HEK293 (cell line): ENCODE data around the gene ARL13B.

ENCODE experiments used
- CTCF ChIA-PET: fragments of 350-600 bp; formaldehyde crosslinking; extraction: SDS; loops from one replicate; lab custom pipeline; 2021; ENCODE audit warnings: antibody characterized with exemption; lab: Yijun Ruan, JAX
- POLR2A ChIA-PET: fragments of 300-600 bp; formaldehyde crosslinking; extraction: SDS; loops from one replicate; lab custom pipeline; 2020; ENCODE audit warnings: antibody characterized with exemption, inconsistent platforms; lab: Yijun Ruan, JAX
- H3K27ac ChIP-seq: fragments of 200-500 bp; sonication (Bioruptor generic); 2 replicates; pipeline ENCODE4 v1.5.1; 2014; ENCODE audit warnings: low read depth, low read length, control low read depth, inconsistent platforms; ENCODE audit errors: extremely low read depth
- H3K36me3 ChIP-seq, 2 experiments: fragments of 200-500 bp in 1 of 2; sonication (Bioruptor generic) in 1 of 2; 1 replicate in 1 of 2; 2 replicates in 1 of 2; pipeline ENCODE4 v1.5.1; 2014 to 2017; ENCODE audit warnings: inconsistent platforms in 2 of 2, low read length in 2 of 2; ENCODE audit not compliant: control insufficient read depth in 2 of 2, insufficient read depth in 1 of 2
- H3K4me1 ChIP-seq: fragments of 200-500 bp; sonication (Bioruptor generic); 2 replicates; pipeline ENCODE4 v1.5.1; 2014; ENCODE audit warnings: mild to moderate bottlenecking, low read length, inconsistent platforms; ENCODE audit not compliant: control insufficient read depth, insufficient read depth
- H3K4me3 ChIP-seq: 2 replicates; pipeline ENCODE4 v1.5.1; 2011; ENCODE audit warnings: low read depth, mild to moderate bottlenecking, control low read depth, low read length, moderate library complexity
- H3K9me3 ChIP-seq: fragments of 200-500 bp; sonication (Bioruptor generic); 2 replicates; pipeline ENCODE4 v1.5.1; 2014; ENCODE audit warnings: low read depth, low read length, inconsistent platforms; ENCODE audit not compliant: control insufficient read depth, insufficient read depth
- ATF2 ChIP-seq: fragments of 450-650 bp; formaldehyde crosslinking; IDR thresholded peaks from 2 replicates; pipeline ENCODE4 v1.5.1; 2016; ENCODE audit warnings: missing biosample characterization, missing genetic modification characterization, low read depth
- GLIS2 ChIP-seq: fragments of 450-650 bp; formaldehyde crosslinking; IDR thresholded peaks from 2 replicates; pipeline ENCODE4 v1.5.1; 2016; ENCODE audit warnings: missing biosample characterization, missing genetic modification characterization
- OVOL3 ChIP-seq: fragments of 450-650 bp; formaldehyde crosslinking; IDR thresholded peaks from 2 replicates; pipeline ENCODE4 v1.5.1; 2016; ENCODE audit warnings: missing biosample characterization, missing genetic modification characterization
- PBX3 ChIP-seq: sonication (generic); formaldehyde crosslinking; IDR thresholded peaks from 2 replicates; pipeline ENCODE4 v1.8.1; 2022; ENCODE audit warnings: mild to moderate bottlenecking, moderate library complexity, missing genetic modification reagents
- SETDB1 ChIP-seq: IDR thresholded peaks from one replicate; pipeline ENCODE4 v1.6.1; 2017; ENCODE audit warnings: mild to moderate bottlenecking, low read length, moderate library complexity, mixed read lengths; ENCODE audit not compliant: insufficient read length
- ZBTB10 ChIP-seq: fragments of 450-650 bp; formaldehyde crosslinking; IDR thresholded peaks from 2 replicates; pipeline ENCODE4 v1.5.1; 2016; ENCODE audit warnings: missing biosample characterization, missing genetic modification characterization
- ZBTB44 ChIP-seq: fragments of 450-650 bp; IDR thresholded peaks from 2 replicates; pipeline ENCODE4 v1.5.1; 2018; ENCODE audit warnings: missing biosample characterization, mild to moderate bottlenecking, missing genetic modification characterization
- ZNF169 ChIP-seq: fragments of 450-650 bp; formaldehyde crosslinking; IDR thresholded peaks from 2 replicates; pipeline ENCODE4 v1.5.1; 2016; ENCODE audit warnings: missing biosample characterization, missing genetic modification characterization
- ZNF184 ChIP-seq: fragments of 450-650 bp; IDR thresholded peaks from 2 replicates; pipeline ENCODE4 v1.5.1; 2018; ENCODE audit warnings: missing biosample characterization, mild to moderate bottlenecking, missing genetic modification characterization
- ZNF19 ChIP-seq: fragments of 450-650 bp; formaldehyde crosslinking; IDR thresholded peaks from 2 replicates; pipeline ENCODE4; 2016; ENCODE audit warnings: missing biosample characterization, missing genetic modification characterization, low read depth
- ZNF202 ChIP-seq: fragments of 450-650 bp; formaldehyde crosslinking; IDR thresholded peaks from 2 replicates; pipeline ENCODE4 v1.5.1; 2016; ENCODE audit warnings: missing biosample characterization, missing genetic modification characterization, borderline replicate concordance
- ZNF26 ChIP-seq: fragments of 450-650 bp; formaldehyde crosslinking; IDR thresholded peaks from 2 replicates; pipeline ENCODE4 v1.5.1; 2016; ENCODE audit warnings: missing biosample characterization, missing genetic modification characterization
- ZNF311 ChIP-seq: fragments of 450-650 bp; formaldehyde crosslinking; IDR thresholded peaks from 2 replicates; pipeline ENCODE4 v1.5.1; 2017; ENCODE audit warnings: missing biosample characterization, missing genetic modification characterization, borderline replicate concordance
- ZNF366 ChIP-seq: fragments of 450-650 bp; formaldehyde crosslinking; conservative IDR thresholded peaks from 2 replicates; pipeline ENCODE4 v1.5.1; 2016; ENCODE audit warnings: missing biosample characterization, missing genetic modification characterization
- ZNF423 ChIP-seq: fragments of 450-650 bp; formaldehyde crosslinking; IDR thresholded peaks from 2 replicates; pipeline ENCODE4 v1.5.1; 2016; ENCODE audit warnings: missing biosample characterization, missing genetic modification characterization
- ZNF426 ChIP-seq: fragments of 450-650 bp; formaldehyde crosslinking; IDR thresholded peaks from 2 replicates; pipeline ENCODE4 v1.5.1; 2017; ENCODE audit warnings: missing biosample characterization, missing genetic modification characterization, mild to moderate bottlenecking, inconsistent platforms, moderate library complexity
- ZNF449 ChIP-seq: fragments of 450-650 bp; formaldehyde crosslinking; IDR thresholded peaks from 2 replicates; pipeline ENCODE4 v1.5.1; 2017; ENCODE audit warnings: missing biosample characterization, mild to moderate bottlenecking, missing genetic modification characterization, moderate library complexity
- ZNF514 ChIP-seq: fragments of 450-650 bp; formaldehyde crosslinking; IDR thresholded peaks from 2 replicates; pipeline ENCODE4 v1.5.1; 2016; ENCODE audit warnings: missing biosample characterization, missing genetic modification characterization
- ZNF600 ChIP-seq: fragments of 450-650 bp; formaldehyde crosslinking; IDR thresholded peaks from 2 replicates; pipeline ENCODE4 v1.5.1; 2016; ENCODE audit warnings: missing biosample characterization, missing genetic modification characterization
- ZNF621 ChIP-seq: fragments of 450-650 bp; formaldehyde crosslinking; IDR thresholded peaks from 2 replicates; pipeline ENCODE4 v1.5.1; 2017; ENCODE audit warnings: missing biosample characterization, missing genetic modification characterization

ARL13B gene

GRCh38 chr3:94083261-94083660, 103.3 kb downstream of the ARL13B start:
- ChIA-PET CTCF (no interaction called here), POLR2A (interaction anchor here (2.3 kb wide), 1 partner anchor 20 kb away, joined by 11 read pairs; the partner anchor contains the start of genes DHFR2 and NSUN3)
- Histone ChIP-seq H3K4me3 (no peak overlapping the region), H3K27ac (no peak overlapping the region), H3K9me3 (no peaks in the 10 kb centered on the region), H3K36me3 (peaks cover 4 to 16% of the 10 kb centered on the region in 2 experiments; a peak in 2 of 3 replicates), H3K4me1 (no peaks in the 10 kb centered on the region; the same call in 1 of the 2 replicates)
- no peak for TF ChIP-seq GLIS2 (tag by site-specific recombination)
- no peak for TF ChIP-seq ZNF426
- no peak for TF ChIP-seq ZNF26 (tag by site-specific recombination)
- no peak for TF ChIP-seq ZNF600
- no peak for TF ChIP-seq ZNF169 (tag by site-specific recombination)
- no peak for TF ChIP-seq ZNF621
- TF ChIP-seq ZBTB44 = no peak
- TF ChIP-seq SETDB1 = no peak
- TF ChIP-seq ZNF366 (tag by site-specific recombination) = no peak
- TF ChIP-seq ZNF184 = no peak
- no peak for TF ChIP-seq ZNF423 (tag by site-specific recombination)
- no peak for TF ChIP-seq ATF2
- no peak for TF ChIP-seq PBX3 (CRISPR knock-in tag)
- TF ChIP-seq ZBTB10 (tag by site-specific recombination) = no peak
- TF ChIP-seq ZNF19 (tag by site-specific recombination) = no peak
- no peak for TF ChIP-seq OVOL3
- no peak for TF ChIP-seq ZNF514 (tag by site-specific recombination)
- no peak for TF ChIP-seq ZNF311 (tag by site-specific recombination)
- TF ChIP-seq ZNF202 = no peak
- TF ChIP-seq ZNF449 = no peak
